Measurements from ENCODE around the gene MKLN1.
A peak's percentile ranks its signal among the peaks of the same experiment; 100 is the strongest.
"Not testable (repeated sequence)": the region's sequence is repeated elsewhere in the genome, so short reads cannot be mapped to it uniquely, and the experiment has no call there.

Gene MKLN1

GRCh38 chr7:131503639-131504038, 176.0 kb downstream of the MKLN1 start:
- DNase-seq = no peak

GRCh38 chr7:131504157-131504899, 176.7 kb downstream of the MKLN1 start:
- no peak for DNase-seq

GRCh38 chr7:131505037-131505620, 177.5 kb downstream of the MKLN1 start:
- DNase-seq = not testable (repeated sequence)

DNA sequence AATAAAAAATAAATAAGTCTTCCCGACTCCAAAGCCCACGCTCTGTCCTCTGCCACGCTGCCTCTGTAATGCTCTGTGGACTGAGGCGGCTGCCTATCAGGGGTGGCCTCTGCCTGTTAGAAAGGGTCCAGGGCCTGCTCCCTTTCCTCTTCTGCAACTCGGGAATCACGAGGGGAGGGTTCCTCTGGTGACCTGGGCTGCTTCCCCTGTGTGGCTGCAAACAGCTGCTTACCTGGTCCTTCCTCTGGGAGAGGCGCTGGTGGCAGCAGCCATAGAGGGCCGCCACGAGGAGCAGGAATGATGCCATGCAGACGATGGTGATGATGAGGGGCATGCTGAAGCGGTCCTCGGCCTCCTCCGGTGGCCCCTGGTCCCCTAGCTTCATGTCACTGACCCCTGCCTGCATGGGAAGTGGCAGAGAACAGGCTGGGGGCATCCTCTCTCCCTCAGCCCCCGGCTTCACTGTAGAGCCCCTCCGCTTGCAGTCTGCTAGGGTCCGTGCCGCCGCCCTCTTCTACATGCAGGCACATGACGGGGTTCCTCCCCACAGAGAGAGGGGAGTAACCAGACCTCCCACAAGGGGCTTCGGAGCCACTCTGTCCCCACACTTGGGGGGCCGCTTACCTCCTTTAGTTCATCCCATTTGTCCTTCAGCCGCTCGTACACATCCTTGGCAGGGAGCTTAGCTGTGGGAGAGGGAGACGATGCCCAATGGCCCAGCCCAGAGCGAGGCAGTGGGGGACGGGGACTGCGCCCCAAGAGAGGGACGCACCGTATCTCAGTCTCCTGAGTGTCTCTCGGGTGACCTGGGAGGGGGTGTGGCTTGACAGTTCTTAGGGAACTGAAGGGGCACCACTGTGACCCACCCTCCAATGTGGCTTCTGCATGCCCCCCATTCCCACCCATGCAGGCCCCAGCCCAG, 178.2 kb downstream of the MKLN1 start:
- DNase-seq = no peak

DNA sequence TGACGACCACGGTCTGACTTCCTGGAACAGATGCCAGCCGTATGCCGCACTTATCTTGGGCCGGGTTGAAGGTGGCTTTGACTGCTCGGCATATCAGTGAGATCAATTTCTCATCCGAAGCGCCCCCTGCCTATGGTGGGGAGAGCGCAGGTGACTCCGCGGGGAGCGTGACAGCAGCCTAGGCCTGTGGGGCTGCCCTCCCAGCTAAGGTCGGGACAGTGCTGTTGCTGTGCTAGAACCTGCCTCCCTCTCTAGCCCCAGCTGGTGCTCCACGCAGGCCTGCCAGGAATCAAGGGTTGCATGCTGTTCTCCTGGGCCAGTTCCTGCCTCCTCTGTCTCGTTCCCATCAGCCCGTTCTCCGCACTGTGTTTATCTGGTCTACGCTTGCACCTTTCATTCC, 178.9 kb downstream of the MKLN1 start:
- DNase-seq = no peak

GRCh38 chr7:131507592-131508331, 180.1 kb downstream of the MKLN1 start:
- DNase-seq = peak; percentile 90

- DNase-seq = no peak
These were observed 181.2 kb downstream of the MKLN1 start for GRCh38 chr7:131508754-131509486.

DNA sequence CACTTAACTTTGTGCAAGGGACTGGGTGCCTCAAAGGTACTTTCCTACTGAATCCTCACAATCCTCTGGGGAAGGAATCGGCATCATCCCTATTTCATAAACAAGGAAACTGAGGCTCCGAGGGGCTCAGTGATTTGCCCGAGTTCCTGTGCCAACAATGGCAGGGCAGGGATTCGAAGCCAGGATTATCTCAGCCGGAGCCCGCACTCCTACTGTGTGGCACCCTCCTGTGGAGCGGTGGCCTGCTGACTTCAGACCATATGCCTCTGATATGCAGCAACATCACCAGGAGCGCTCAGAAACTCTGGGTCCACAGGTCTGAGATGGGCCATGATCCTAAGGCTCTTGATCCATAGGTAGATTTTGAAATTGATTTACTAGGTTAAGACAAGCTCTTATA, 182.1 kb downstream of the MKLN1 start:
- DNase-seq = no peak

DNA sequence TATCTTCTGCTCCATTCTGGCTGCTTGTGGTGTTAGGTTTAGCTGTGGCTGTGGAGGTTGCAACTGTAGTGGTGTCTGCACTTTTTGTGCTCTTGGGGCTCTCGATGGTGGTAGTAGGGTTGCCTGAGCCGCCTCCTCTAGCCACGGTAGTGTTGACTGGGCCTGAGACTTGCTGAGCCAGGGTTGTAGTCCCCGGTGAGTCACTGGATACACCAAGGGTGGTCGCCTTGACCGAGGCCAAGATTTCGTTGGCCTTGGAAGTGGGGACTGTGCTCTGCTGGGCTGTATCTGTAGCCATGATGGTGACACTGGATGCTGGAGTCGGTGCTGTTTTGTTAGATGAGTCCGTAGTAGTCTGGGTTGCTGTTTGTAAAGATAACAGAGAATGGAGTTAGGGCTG, 183.4 kb downstream of the MKLN1 start:
- DNase-seq = no peak

DNA sequence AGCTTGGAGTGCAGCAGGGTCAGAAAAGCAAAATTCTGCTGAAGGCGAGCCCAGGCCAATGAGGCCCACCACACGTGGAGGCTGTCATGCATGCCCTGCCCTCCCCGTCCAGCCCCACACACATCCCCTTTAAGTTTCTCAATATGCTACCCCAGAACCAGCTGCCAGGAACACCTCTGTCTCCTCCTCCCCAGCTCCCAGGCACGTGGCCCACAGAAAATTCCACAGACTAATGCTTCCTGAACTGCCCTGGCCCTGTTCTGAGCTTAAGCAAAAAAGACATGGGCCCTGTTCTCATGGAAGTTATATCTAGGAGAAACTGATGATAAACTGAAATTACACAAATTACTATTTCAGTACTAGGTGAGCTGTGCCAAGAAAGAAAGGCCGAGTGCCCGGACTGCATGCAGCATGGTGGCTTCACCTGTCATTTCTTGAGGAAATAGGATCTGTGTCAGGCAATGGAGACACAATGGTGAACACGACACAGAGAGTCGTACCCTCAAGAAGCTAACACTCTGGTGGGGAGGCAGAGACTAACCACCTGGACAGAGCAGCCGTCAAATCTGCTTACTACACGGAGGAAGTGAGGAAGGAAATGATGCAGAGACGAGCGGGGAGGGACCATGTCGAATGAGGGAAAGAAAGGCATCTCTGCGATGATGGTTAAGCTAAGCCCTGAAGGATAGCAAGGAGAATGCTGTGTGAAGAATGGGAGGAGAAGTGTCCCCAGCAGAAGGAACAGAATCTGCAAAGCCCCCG, 184.3 kb downstream of the MKLN1 start:
- no peak for DNase-seq

DNA sequence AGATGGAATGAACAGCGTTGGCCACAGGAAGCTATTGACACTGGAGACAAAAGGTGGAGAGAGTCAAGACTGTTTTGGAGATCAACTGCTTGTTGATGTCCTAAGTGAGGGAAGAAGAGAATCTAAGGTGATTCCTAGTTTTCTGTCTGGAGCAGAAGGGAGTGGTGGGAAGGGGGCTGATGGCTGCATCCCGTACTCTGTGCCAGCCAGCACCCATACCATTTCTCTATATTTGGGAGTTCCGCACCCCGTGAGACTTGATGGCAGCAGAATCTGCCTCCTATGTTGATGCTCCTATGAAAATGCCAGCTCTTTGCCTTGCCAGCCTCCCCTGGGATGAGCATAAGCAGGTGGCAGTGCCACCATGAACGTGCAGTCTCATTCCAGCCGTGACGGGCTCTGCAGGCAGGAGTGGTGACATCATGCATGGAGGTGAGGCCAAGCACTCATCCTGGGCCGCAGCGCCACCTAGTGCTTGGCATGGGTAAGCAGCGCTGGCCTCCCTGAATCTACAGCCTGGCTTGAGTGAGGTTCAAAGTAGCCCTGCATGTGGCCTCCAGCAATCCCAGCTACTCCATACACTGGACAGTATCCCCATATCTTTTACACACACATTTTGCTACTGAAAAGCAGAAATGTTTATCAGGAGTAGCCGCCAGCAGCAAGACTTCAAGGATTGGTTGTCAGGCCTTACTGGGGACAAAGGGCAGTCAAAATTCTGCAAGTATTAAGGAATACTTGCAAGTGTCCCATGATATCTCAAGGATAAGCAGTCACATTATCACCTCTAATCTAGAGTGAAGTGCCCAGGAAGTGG, 185.8 kb downstream of the MKLN1 start:
- peak; percentile 93 for DNase-seq

DNA sequence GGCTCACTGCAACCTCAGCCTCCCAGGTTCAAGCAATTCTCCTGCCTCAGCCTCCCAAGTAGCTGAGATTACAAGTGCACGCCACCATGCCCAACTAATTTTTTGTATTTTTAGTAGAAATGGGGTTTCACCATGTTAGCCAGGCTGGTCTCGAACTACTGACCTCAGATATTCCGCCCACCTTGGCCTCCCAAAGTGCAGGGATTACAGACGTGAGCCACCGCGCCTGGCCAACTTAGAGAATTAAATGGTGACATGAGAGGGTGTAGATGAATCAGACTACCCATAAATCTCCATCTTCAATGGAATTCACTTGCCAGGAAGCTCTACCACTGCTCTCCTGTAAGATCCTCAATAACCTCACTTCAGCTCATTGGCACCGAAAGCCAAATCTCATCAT, 187.8 kb downstream of the MKLN1 start:
- DNase-seq = not testable (repeated sequence)

DNA sequence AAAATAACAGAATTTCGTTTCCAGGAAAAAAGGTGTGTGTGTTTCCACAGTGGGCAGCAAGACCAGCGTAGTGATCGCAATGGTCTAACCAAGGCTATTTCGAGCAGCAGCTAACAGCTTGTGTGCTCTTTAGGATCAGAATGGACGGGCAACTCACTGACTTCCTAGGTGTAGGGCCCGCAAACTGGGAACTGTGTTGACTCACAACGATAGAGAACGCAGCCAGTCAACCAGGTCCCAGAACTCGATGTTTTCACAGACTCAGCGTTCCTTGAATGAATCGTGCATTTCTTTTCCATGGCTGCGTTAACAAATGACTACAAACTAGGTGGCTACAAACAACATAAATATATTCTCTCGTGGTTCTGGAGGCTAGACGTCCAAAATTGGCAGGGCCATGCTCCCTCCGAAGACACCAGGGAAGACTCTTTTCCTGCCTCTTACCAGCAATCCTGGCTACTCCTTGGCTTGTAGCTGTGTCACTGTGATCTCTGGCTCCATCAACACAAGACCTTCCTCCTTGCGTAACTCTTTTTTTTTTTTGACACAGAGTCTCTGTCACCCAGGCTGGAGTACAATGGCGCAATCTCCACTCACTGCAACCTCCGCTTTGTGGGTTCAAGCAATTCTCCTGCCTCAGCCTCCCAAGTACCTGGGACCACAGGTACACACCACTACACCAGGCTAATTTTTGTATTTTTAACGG, 189.7 kb downstream of the MKLN1 start:
- no peak for DNase-seq

- no peak for DNase-seq
These were observed 190.9 kb downstream of the MKLN1 start for GRCh38 chr7:131518626-131519025.

- no peak for DNase-seq
These were observed 194.0 kb downstream of the MKLN1 start for GRCh38 chr7:131521651-131522163.

GRCh38 chr7:131522325-131522930, 194.8 kb downstream of the MKLN1 start:
- DNase-seq = no peak

- no peak for DNase-seq
These were observed 196.4 kb downstream of the MKLN1 start for GRCh38 chr7:131524115-131524514.

- no peak for DNase-seq
These were observed 197.0 kb downstream of the MKLN1 start for GRCh38 chr7:131524703-131525102.

GRCh38 chr7:131525820-131526219, 198.1 kb downstream of the MKLN1 start:
- no peak for DNase-seq

Data from eye (tissue), 1 donor.